ENCODE data around the gene LMF2.

- TF ChIP-seq CTCF (conservative IDR thresholded peaks at IDR 0.05) (no peak), EZH2 (IDR thresholded peaks at IDR 0.05; ENCODE audit: low read depth) (no peak)
Observed at GRCh38 chr22:50529897-50530579, 22.5 kb upstream of the LMF2 start, which contains the start of gene TYMP.
